ENCODE measurements around the gene NOP53.

Gene NOP53

GRCh38 chr19:47701717-47702552 is 43.4 kb upstream of the NOP53 start:
- peaks cover 15% of the 10 kb centered on the region; the same call in 1 of the 2 replicates for H3K36me3 ChIP-seq (ENCODE audit: insufficient read depth, low read length)
- H3K27ac ChIP-seq = no peak overlapping the region
- H3K9me3 ChIP-seq (ENCODE audit: low read depth, low read length) = no peaks in the 10 kb centered on the region
- H3K9ac ChIP-seq (ENCODE audit: insufficient read length) = no peak overlapping the region
- DNase-seq (ENCODE audit: low read depth, low spot score) = no peak
- no peak overlapping the region for H3K4me3 ChIP-seq
- no peak for TF ChIP-seq POLR2AphosphoS5 (IDR thresholded peaks at IDR 0.05; ENCODE audit: borderline replicate concordance, low read depth, low read length)
- TF ChIP-seq EZH2 (IDR thresholded peaks at IDR 0.05) = no peak
- TF ChIP-seq FOXP2 (optimal IDR thresholded peaks at IDR 0.05; ENCODE audit: control extremely low read depth, extremely low read length, insufficient read depth) = no peak

- Histone ChIP-seq H3K27ac (no peak overlapping the region), H3K4me3 (no peak overlapping the region), H3K9ac (ENCODE audit: insufficient read length) (no peak overlapping the region), H3K9me3 (ENCODE audit: low read depth, low read length) (no peaks in the 10 kb centered on the region), H3K36me3 (ENCODE audit: insufficient read depth, low read length) (peaks cover 15% of the 10 kb centered on the region; the same call in 1 of the 2 replicates)
- no peak for DNase-seq (ENCODE audit: low read depth, low spot score)
- TF ChIP-seq EZH2 (IDR thresholded peaks at IDR 0.05) (no peak), FOXP2 (optimal IDR thresholded peaks at IDR 0.05; ENCODE audit: control extremely low read depth, extremely low read length, insufficient read depth) (no peak), POLR2AphosphoS5 (IDR thresholded peaks at IDR 0.05; ENCODE audit: borderline replicate concordance, low read depth, low read length) (no peak)
Measured at GRCh38 chr19:47702671-47703070, 42.7 kb upstream of the NOP53 start.

DNA sequence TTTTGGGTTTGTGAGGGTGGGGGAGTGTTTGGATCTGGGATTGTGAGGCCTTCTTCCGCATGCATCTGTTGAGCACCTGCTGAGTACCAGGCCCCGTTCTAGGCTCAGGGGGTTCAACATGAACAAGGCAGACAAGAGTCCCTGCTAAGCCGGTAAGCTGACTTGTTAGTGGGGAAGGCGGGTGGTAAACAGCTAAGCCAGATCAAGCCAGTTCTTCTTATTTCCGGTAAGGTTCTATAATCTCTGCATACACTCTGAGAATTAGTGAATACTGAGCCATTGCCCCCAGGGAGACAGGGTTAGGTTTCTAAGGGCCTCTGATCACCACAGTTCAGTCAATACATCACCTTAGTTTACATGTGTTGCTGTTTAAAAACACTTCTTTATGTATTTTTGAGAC is 42.0 kb upstream of the NOP53 start:
- peaks cover 15% of the 10 kb centered on the region; the same call in 1 of the 2 replicates for H3K36me3 ChIP-seq (ENCODE audit: insufficient read depth, low read length)

DNA sequence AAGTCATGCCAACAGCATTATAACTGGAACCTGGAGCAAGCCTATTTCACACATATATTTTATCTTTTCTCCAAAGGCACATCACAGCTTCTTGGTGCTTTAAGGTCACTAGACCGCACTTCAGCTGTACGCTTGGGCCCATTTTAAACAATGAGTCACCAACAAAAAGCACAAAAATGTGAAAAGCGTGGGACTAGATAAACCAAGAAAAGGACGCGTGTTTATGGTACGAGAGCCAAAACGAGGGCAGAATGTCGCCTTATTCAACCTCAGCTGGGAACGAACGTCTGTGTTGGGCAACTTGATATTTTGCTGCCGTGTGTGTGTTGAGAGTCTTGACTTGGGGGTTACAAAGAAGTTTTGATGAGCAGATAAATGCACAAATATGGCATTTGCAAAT is 41.3 kb upstream of the NOP53 start:
- Histone ChIP-seq H3K27ac (no peak overlapping the region), H3K4me3 (no peak overlapping the region), H3K9ac (ENCODE audit: insufficient read length) (no peak overlapping the region), H3K36me3 (ENCODE audit: insufficient read depth, low read length) (peaks cover 12% of the 10 kb centered on the region; the same call in 1 of the 2 replicates), H3K9me3 (ENCODE audit: low read depth, low read length) (no peaks in the 10 kb centered on the region)
- no peak for DNase-seq (ENCODE audit: low read depth, low spot score)
- TF ChIP-seq FOXP2 (optimal IDR thresholded peaks at IDR 0.05; ENCODE audit: control extremely low read depth, extremely low read length, insufficient read depth) (no peak), POLR2AphosphoS5 (IDR thresholded peaks at IDR 0.05; ENCODE audit: borderline replicate concordance, low read depth, low read length) (no peak), EZH2 (IDR thresholded peaks at IDR 0.05) (no peak)

More for the DNA sequence above, 42.0 kb upstream of the NOP53 start:
- TF ChIP-seq FOXP2 (optimal IDR thresholded peaks at IDR 0.05; ENCODE audit: control extremely low read depth, extremely low read length, insufficient read depth) = no peak
- TF ChIP-seq POLR2AphosphoS5 (IDR thresholded peaks at IDR 0.05; ENCODE audit: borderline replicate concordance, low read depth, low read length) = no peak
- TF ChIP-seq EZH2 (IDR thresholded peaks at IDR 0.05) = no peak
- no peaks in the 10 kb centered on the region for H3K9me3 ChIP-seq (ENCODE audit: low read depth, low read length)
- no peak overlapping the region for H3K9ac ChIP-seq (ENCODE audit: insufficient read length)
- DNase-seq (ENCODE audit: low read depth, low spot score) = no peak
- H3K27ac ChIP-seq = peak overlapping the region; percentile 42; the same call in 1 of the 2 replicates
- no peak overlapping the region for H3K4me3 ChIP-seq

GRCh38 chr19:47704656-47705055 is 40.7 kb upstream of the NOP53 start:
- TF ChIP-seq EZH2 (IDR thresholded peaks at IDR 0.05) = no peak
- no peak for TF ChIP-seq FOXP2 (optimal IDR thresholded peaks at IDR 0.05; ENCODE audit: control extremely low read depth, extremely low read length, insufficient read depth)
- no peak for TF ChIP-seq POLR2AphosphoS5 (IDR thresholded peaks at IDR 0.05; ENCODE audit: borderline replicate concordance, low read depth, low read length)
- Histone ChIP-seq H3K4me3 (no peak overlapping the region), H3K36me3 (ENCODE audit: insufficient read depth, low read length) (peaks cover 11% of the 10 kb centered on the region; the same call in 1 of the 2 replicates), H3K9ac (ENCODE audit: insufficient read length) (no peak overlapping the region), H3K27ac (no peak overlapping the region), H3K9me3 (ENCODE audit: low read depth, low read length) (no peaks in the 10 kb centered on the region)
- no peak for DNase-seq (ENCODE audit: low read depth, low spot score)

DNA sequence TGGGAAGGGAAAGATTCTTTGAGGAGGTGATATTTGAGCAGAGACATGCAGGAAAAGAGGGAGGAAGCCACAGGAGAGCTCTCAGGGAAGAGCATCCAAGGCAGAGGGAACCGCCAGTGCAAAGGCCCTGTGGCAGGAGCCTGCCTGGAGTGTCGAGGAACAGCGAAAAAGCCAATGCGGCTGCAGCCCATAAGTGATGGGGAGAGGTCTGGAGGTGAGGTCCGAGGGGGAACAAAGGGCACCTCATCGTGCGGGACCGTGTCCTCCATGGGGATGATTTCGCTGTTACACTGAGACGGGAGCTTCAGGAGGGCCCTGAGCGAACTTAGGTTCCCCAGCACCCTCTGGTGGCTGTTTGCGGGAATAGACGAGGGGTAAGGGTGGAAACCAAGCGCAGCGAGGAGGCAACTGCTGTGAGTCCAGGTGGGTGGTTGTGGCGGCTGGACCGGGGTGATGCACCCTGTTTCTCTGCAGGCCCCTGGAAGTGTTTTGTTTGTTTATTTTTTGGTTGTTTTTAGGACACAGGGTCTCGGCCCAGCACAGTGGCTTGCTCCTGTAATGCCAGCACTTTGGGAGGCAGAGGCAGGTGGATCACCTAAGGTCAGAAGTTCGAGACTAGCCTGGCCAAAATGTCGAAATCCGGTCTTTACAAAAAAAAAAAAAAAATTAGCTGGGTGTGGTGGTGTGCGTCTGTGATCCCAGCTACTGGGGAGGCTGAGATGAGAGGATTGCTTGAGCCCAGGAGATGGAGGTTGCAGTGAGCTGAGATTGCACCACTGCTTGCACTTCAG is 38.0 kb upstream of the NOP53 start:
- no peak for DNase-seq (ENCODE audit: low read depth, low spot score)
- no peak for TF ChIP-seq FOXP2 (optimal IDR thresholded peaks at IDR 0.05; ENCODE audit: control extremely low read depth, extremely low read length, insufficient read depth)
- TF ChIP-seq POLR2AphosphoS5 (IDR thresholded peaks at IDR 0.05; ENCODE audit: borderline replicate concordance, low read depth, low read length) = no peak
- TF ChIP-seq EZH2 (IDR thresholded peaks at IDR 0.05) = no peak
- Histone ChIP-seq H3K9me3 (ENCODE audit: low read depth, low read length) (no peaks in the 10 kb centered on the region), H3K9ac (ENCODE audit: insufficient read length) (no peak overlapping the region), H3K36me3 (ENCODE audit: insufficient read depth, low read length) (no peaks in the 10 kb centered on the region), H3K4me3 (no peak overlapping the region), H3K27ac (no peak overlapping the region)

DNA sequence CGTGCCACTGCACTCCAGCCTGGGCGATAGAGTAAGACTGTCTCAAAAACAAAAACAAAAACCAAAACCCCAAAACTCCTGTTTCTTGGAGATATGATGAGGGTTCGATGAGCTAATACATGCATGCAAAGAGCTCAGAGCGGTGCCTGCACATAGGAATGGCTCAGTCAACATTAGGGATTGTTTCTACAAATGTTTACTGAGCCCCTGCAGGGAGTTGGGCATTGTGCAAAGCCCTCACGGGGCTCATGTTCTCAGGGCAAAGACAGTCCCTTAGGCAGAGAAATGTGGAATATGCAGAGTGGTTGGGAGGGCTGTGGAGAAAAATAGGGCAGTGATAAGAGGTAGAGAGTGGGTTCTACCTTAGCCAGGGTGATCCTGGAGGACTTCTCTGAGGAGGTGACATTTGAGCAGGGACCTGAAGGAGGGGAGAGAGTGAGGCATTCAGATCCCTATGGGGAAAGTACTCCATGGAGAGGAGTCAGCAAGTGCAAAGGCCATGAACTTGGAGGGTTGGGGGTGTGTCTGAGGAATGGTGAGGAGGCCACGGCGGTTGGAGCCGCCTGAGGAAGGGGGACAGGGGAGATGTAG is 33.6 kb upstream of the NOP53 start:
- no peak overlapping the region for H3K4me3 ChIP-seq
- TF ChIP-seq FOXP2 (optimal IDR thresholded peaks at IDR 0.05; ENCODE audit: control extremely low read depth, extremely low read length, insufficient read depth) (no peak), EZH2 (IDR thresholded peaks at IDR 0.05) (no peak)
- H3K9ac ChIP-seq (ENCODE audit: insufficient read length) = no peak overlapping the region
- H3K36me3 ChIP-seq (ENCODE audit: insufficient read depth, low read length) = no peaks in the 10 kb centered on the region
- DNase-seq (ENCODE audit: low read depth, low spot score) = no peak
- H3K27ac ChIP-seq = no peak overlapping the region
- H3K9me3 ChIP-seq (ENCODE audit: low read depth, low read length) = no peaks in the 10 kb centered on the region

Data from SK-N-MC (cell line).